NCI-H1105 (cell line): ENCODE results near the gene GCFC2.
"Not testable (repeated sequence)": the region's sequence is repeated elsewhere in the genome, so short reads cannot be mapped to it uniquely, and the experiment has no call there.

Experiments
- DNase-seq: peaks from one replicate; lab custom pipeline; 2025; lab: John Stamatoyannopoulos, UW

GCFC2 gene

DNA sequence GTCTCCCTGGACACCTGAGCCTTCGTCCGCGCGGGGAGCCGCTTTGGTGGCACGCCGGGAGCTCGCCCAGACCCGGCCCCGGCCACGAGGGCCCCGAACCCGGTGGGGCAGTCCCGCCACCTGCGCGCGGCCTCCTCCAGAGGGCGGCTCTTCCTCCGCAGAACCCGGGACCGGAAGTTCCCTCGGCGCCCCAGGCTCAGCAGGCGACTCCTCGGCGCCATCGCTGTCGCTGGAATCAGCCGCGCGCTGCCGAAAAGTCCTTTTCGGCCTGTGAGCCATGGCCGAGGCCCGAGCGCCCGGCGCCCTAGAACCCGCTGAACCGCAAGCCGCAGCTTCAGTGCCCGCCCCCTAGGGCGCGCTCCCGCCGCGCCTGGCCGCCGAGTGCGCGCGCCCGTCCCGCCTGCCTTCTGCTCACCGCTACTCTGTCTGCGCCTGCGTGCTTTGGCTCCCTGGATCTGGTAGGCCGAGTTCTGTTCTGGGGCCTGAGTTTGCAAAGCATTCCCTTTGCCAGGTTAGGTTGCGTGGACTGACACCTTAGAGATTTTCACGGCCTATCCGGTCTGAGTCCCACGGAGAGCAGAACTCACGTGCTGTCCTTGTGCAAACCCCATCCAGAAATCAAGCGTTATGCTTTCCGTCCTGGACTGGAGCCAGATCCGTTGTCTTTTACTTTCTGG, at the start of gene GCFC2:
GCFC2 (minus strand) TSS at position 339 of the 677 bp plus-strand sequence; CDS start at position 279, 60 bp downstream.
- peak; percentile 88 for DNase-seq

DNA sequence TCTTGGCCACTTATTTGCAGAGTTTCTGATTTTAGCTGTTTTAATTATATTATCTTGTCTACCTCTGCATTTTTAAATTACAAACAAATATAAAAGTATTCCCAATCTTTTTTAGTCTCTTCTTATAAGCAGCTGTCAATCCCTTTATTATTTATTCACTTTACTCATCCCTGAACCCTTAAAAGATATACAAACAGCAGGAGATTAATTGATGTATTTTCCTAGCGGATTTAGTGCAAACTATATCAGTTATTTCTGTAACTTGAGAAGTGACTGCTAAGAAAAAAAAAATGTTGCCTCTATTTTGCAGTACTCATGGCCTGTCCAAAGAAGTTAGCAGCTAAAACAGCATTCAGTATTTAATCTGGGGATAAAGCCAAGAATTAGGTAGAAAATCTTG, 42.1 kb upstream of the GCFC2 start:
- DNase-seq, result no peak

DNA sequence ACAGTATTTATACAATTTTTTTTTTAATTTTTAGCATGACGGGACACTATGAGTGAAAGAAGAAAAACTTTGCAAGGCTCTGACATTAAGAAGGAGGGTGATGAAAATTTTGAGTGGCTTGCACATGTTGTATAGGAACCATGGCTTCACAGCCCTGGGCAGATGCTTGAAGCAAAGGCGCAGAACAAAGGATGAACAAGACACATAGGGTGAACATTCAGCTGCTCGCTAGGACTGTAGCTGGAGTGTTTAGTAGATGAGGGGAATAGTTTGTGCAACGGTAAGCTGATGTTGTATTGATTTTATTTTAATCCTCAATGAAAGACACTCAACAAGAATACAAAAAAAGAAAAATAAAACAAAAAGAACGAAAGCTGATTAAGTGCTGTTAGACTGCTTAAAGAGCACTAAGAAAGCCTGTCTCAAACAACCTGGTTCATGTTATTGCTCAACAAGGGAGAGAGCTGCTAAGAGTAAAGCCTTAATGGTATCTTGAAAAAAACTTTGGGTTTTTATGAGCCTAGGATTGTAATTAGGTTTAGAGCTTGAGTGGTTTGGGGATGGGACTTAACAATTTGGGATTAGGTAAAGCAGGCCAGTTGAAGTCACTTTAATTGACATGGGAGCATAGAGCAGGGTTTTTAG, 41.2 kb upstream of the GCFC2 start:
- DNase-seq, result no peak

DNA sequence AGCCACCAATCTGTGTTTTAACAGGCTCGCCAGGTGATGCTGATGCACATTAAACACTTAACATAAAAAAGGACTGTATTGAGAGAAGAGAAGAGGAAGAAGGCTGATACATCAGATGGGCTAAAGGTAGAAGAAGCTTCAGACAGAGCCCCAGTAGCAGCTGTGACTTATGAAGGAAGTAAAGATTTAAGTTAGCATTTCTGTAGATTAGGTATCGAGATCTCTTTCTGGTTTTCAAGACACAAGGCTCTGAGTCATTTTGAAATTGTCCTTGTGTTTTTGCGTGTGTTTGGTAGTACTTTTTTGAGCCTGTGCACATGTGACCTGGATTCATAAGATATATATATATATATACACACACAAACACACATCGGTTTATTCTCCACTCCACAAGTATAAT, 40.6 kb upstream of the GCFC2 start:
- DNase-seq, result peak; percentile 7

DNA sequence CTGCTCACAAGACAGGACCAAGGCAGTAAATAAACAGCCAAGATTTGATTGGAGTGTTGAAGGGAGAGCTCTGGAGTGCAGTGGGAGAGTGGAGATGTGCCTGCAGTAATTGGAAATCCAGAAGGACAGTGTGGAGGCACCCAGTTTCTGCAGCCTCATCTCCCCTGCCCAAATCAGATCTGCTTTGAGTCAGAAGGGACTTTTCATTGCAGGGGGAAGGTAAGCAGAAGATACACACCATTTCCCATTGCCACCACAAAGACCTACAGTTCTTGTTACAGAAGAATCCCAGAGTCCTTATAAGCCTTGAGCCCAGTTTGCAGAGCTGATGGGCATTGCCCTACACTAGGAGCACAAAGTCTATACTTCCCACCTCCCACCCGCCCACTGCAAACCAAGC, 27.2 kb upstream of the GCFC2 start:
- DNase-seq, result no peak

DNA sequence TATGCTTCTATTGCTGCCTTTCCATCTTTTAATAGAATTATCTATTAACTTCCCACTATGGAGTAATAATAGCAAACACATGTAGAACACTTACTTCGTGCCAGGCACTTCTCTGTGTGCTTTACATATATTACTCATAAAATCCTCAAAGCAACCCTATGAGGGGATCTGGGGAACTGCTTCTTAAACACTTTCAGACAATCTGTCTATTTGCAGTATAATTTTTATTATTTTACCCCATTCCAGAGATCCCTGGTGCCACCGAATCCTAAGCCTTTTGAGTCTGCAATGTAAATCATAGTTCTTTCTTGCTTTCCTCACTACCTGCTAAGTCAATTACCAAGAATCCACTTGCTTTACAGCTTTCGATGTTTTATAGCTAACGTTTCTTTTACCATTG, 25.6 kb upstream of the GCFC2 start:
- DNase-seq, result no peak

DNA sequence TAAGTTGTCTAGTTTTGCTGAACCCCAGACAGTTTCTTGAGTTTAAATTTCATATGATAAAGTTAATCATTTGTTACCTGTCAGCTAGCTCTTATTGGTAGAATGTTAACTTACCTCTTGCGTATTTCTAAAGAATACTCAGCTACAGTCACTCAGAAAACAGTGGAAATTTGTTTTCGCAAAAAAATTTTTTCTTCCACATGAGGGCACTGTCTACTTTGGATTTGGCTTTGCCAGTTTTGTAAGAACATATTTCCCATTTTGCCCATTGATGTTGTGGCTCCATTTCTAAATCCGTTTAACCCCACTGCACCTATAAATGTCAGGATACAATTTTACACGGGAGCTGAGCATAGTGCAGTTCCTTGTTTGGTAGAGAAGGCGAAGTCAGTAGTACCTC, 19.1 kb upstream of the GCFC2 start:
- no peak for DNase-seq

DNA sequence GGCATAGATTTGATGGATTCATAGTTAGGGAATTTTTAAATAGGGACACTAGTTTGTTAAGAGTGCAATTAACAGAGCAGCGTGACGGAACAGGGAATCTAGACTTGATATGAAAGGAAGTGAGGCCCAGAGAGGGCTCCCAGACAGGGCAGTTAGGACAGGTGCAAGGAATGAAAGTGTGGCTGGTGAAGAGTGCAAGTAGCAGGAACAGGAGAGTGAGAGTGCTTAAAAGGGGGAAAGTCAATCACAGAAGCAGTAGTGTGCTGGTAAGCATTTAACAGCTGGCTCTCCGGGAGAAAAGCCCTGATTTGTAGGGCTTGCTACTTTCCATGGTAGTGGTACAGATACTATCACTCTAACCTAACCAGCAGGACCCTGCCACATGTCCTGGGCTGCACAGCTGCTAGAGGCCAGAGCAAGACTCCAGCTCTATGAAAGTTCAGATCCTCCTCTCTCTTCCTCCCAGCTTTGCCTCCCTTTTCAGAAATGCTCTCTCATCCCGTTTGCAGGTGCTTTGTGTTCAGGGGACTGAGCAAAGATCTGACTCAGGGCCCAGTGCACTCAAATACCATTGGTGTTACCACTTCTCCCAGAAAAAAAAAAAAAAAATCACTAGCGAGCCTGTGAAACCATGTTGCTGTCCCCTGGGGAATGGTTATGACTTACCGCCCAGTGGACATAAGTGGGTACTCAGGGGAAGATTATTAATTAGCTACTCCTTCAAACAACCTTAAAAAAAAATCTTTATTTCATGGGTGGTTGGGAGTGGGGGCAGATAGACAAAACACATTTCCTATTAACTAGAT, 18.1 kb upstream of the GCFC2 start:
- no peak for DNase-seq

DNA sequence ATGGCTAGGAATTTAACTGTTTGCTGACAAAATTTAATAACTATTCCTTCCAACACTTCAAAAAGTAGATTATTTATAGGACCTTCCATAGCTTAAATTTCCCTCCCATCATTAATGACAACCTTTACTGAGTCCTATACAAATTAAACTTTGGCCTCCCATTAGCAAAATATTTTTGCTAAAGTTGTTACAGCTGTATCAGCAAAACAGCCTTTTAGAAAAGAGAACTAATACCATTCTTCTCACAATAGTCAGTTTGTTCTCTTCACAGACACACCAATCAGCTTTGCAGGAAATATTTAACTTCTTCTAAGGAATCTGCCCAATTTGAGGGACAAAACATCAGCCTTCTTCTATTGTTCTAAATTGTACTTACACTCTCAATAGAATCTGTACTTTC, 12.0 kb upstream of the GCFC2 start:
- no peak for DNase-seq

DNA sequence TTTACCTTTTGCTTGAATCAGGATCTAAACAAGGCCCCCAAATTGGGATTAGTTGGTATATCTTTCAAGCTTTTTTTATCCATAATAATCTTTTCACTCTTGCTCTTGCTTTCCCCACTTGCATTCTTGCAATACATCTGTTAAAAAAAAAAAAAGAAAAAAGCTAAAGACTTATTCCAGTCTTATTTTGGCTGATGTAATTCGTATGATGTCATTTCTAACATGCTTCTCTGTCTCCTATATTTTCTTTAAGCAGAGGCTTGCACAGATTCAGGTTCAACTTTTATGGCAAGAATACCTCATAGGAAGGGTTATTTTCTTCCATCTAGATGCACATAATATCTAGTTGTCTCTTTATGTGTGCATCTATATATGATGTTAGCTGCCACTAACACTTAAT, 9.8 kb upstream of the GCFC2 start:
- no peak for DNase-seq

DNA sequence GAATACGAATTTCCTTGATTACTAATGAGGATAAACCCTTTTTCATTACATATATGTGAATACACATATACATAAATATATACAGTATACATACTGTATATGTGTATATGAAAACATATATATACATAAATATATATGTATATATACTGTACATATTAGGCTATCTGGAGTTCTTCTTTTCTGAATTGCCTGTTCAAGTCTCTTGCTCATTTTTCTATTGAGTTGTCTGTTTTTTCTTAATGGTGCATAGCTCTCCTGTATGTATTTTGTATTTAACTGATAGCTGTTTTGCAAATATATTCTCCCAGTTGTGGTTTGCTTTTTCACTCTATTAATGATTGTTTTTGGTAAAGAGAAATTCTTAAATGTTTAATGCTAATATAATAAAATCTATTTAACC, 8.9 kb upstream of the GCFC2 start:
- no peak for DNase-seq

DNA sequence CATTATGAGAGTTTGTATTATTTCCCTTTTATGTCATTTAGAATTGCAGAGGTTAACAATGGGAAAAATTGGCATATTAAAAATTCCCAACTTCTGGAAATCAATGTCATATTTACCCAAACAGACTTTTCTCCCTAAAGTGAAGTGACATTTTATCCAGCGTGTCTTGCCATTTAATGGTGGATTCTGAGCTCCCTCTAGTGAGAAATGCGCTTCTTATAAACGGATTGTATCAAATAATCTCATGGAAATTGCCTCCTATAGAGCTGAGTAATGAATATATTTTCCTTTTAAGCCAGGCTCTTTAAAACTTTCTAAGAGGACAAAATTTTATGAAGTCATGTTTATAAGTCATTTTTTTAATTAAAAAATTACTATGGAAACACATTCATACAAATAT, 5.7 kb upstream of the GCFC2 start:
- DNase-seq, result no peak

DNA sequence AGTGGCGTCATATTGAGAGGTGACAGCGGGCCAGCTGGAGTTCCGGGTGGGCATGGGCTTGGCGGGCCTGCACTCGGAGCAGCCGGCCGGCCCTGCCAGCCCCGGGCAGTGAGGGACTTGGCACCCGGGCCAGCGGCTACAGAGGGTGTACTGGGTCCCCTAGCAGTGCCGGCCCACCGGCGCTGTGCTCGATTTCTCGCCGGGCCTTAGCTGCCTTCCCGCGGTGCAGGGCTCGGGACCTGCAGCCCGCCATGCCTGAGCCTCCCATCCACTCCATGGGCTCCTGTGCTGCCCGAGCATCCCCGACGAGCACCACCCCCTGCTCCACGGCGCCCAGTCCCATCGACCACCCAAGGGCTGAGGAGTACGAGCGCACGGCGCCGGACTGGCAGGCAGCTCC, 875 bp upstream of the GCFC2 start:
- not testable (repeated sequence) for DNase-seq

DNA sequence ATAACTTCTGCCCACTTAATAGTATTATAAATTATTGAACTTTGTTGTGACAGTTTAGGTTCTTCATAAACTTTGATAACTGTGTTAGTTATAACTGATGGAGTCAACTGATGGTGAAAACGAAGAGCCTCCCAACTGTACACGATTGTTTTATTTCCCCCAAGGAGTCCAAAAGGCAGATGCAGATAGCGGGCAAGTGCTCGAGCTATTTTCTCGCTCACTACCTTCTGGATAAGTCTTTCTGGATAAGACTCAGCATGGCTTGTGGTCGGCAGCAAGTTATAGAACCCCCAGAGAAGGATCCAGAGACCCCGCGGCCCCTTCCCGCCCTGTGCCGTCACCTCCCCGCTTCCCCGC, 517 bp downstream of the GCFC2 start:
- no peak for DNase-seq

DNA sequence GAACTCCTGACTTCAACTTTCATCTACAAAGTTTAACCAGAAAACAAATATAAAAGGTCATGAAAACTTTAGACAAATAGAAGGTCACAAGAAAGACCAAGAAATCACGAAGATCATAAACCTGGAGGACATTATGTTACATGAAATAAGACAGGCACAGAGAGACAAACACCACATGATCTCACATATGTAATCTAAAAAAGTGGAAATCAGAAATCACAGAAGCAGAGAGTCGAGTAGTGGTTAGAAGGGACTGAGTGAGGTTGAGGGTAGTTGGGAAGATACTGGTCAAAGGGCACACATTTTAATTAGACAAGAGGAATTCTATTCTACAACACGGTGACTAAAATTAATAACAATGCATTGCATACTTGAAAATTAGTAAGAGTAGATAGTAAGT, 1.4 kb downstream of the GCFC2 start:
- no peak for DNase-seq

DNA sequence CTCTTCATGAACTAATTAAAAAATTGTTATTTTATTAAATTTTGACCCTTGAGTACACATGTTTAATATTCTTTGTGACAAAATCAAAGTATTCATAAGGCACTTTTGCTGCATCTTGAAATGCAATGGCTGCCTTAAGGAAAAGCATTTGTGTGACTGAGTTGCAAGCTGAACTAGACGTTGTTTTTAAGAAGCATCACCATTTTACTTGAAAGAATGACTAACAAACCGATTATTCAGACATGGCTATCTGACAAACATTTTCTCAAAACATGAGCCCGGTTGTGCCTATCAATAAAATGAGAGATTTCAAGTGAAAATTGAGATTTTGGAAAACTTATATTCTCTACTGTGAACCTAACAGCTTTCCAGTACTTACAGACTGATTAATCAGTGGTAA, 2.8 kb downstream of the GCFC2 start:
- DNase-seq, result no peak

DNA sequence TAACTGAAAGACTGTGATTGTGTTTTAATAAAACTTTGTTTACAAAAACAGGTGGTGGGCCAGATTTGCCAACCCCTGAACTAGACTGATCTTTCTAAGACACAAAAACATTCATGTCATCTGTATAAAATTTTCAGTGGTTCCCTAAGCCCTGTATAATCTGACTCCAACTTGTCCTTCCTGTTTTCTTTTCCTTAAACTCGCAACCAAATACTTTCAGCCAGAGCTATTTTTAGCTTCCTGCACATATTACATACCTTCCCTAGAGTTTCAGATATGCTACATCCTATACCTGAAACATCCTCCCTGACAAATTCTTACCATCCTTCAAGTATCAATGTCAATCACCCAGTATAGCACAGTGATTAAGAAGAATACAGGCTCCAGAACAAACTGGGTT, 4.8 kb downstream of the GCFC2 start:
- DNase-seq, result no peak

DNA sequence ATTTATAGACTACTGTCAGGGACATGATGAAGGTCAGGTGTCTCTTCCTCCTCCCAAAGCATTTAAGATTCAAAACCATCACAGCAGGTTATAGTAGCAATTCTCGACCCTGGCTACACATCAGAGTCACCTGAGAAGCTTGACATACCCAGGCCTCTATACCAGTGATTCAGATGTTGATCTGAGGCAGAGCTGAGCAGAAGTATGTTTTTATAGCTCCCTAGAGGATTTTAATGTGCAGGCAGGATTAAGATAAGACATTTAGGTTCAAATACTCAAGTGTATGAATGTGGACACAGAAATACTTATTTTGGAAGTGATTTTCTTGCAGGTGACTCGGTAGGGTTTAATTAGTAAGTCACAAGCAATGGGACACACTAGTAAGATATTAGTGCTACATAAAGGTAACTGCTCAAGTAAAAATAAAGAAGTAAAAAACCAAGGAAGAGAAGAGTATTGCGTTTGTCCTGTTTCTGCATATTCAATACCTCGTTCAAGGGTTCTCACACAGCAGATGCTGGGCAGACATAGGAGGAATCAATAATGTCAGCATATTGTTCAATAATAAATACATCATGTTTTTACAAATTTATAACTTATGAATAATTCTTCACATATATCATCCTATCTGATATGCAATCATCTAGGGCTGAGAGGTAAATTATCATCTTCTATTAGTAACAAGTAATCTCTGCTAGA, 7.0 kb downstream of the GCFC2 start:
- DNase-seq, result no peak

DNA sequence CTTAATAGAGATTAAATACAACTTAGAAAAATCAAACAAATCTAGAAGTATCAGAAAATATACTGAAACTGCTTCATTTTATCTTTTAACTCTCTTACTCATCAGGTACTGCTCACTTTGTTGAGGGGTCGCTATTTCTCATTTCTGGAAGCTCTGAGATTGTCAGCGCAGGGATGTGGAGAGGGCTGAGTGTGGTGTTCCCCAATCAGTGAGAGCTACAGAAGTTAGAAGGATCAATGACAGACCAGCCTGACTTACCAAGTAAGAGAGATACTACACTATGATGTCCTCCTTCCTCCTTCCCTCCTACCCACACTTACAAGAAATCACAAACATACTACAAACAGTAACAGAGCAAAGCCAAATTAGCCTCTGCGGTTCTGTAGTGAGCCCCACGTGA, 8.1 kb downstream of the GCFC2 start:
- DNase-seq, result no peak

DNA sequence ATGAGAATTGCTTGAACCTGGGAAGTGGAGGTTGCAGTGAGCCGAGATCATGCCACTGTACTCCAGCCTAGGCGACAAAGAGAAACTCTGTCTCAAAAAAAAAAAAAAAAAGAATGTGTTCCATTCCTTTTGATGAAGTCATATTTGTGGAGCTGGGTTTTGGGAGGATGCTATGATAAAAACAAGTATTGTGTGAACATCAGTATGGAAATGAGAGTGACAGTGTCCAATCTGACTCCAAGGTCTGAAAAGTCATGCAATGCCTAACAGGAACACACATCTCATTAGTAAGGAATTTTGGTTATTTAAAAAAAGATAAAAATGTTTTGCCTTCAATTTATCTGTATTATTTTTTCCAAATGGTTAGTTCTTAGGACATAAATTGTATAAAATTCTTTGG, 11.8 kb downstream of the GCFC2 start:
- no peak for DNase-seq

DNA sequence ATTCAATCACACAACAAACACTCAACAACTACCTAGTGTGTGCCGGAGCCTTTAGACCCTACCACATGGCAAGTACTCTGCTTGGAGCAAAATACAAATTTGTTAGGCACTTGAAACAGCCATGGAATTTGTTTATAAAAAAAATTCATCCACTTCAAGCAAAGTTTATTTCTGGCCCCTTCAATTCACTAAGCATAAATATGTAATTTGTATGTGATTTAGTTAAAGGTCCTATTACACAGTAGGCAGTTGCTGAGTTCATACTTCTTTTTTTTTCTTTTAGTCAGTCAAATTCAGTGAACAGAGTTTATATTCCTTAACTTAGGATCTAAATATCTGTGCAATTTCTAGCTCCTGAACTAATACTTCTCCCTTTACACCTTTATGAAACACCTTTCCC, 22.5 kb downstream of the GCFC2 start:
- DNase-seq, result no peak

DNA sequence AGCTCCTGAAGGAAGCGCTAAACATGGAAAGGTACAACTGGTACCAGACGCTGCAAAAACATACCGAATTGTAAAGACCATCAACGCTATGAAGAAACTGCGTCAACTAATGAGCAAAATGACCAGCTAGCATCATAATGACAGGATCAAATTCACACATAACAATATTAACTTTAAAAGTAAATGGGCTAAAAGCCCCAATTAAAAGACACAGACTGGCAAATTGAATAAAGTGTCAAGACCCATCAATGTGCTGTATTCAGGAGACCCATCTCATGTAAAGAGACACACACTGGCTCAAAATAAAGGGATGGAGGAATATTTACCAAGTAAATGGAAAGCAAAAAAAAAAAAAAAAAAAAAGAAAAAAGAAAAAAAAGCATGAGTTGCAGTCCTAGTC, 27.3 kb downstream of the GCFC2 start:
- not testable (repeated sequence) for DNase-seq

DNA sequence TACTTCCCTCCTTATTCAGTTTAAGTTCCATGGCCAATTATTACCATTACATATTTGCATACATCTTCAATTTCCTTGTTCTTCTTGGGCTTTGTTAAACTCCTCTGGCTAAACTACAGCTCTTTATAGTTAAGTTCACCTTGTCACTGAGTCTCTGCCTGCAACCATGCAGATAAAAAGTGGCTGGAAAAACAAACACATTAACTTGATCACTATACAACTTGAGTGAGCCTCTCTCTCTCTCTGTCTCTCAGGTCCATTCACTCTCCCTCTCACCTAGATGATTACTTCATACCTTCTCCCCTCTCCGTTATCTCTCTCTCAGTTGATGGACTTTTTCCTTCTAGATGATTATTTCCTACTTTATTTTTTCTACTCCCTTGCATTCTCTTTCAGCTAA, 30.3 kb downstream of the GCFC2 start:
- DNase-seq, result no peak
